DLD1 (cell line): ENCODE measurements around the gene SLC25A4.

Experiments
- in situ Hi-C: cut with HindIII; loops from 2 replicates; pipeline ENCODE4 v1.10.0; 2017; ENCODE audit warnings: low sequenced_read_pairs

SLC25A4 gene

GRCh38 chr4:185119927-185120630 is 23.0 kb upstream of the SLC25A4 start:
- in situ Hi-C loops: no loop called here

GRCh38 chr4:185120631-185120946 is 22.5 kb upstream of the SLC25A4 start:
- in situ Hi-C loops: no loop called here

GRCh38 chr4:185122681-185123345 is 20.3 kb upstream of the SLC25A4 start:
- in situ Hi-C loops: no loop called here

- in situ Hi-C loops: no loop called here
Measured at GRCh38 chr4:185124006-185124405, 19.1 kb upstream of the SLC25A4 start.

GRCh38 chr4:185127021-185127925 is 15.8 kb upstream of the SLC25A4 start:
- in situ Hi-C loops: no loop called here

- in situ Hi-C loops: no loop called here
Measured at GRCh38 chr4:185128272-185129119, 14.6 kb upstream of the SLC25A4 start.

GRCh38 chr4:185134307-185134869 is 8.7 kb upstream of the SLC25A4 start:
- in situ Hi-C loops: no loop called here

GRCh38 chr4:185137233-185137925 is 5.7 kb upstream of the SLC25A4 start:
- in situ Hi-C loops: no loop called here

- in situ Hi-C loops: no loop called here
Measured at GRCh38 chr4:185138161-185138560, 4.9 kb upstream of the SLC25A4 start.

- in situ Hi-C loops: no loop called here
Measured at GRCh38 chr4:185139736-185140135, 3.3 kb upstream of the SLC25A4 start.

- in situ Hi-C loops: no loop called here
Measured at GRCh38 chr4:185141777-185142176, 1.3 kb upstream of the SLC25A4 start.

GRCh38 chr4:185142564-185142911 is 528 bp upstream of the SLC25A4 start:
- in situ Hi-C loops: no loop called here

GRCh38 chr4:185143601-185143969 is 519 bp downstream of the SLC25A4 start:
- in situ Hi-C loops: no loop called here

- in situ Hi-C loops: no loop called here
Measured at GRCh38 chr4:185144601-185145240, 1.7 kb downstream of the SLC25A4 start.

- in situ Hi-C loops: no loop called here
Measured at GRCh38 chr4:185145572-185145971, 2.5 kb downstream of the SLC25A4 start.

GRCh38 chr4:185149392-185149791 is 6.3 kb downstream of the SLC25A4 start:
- in situ Hi-C loops: no loop called here

GRCh38 chr4:185151296-185151695 is 8.2 kb downstream of the SLC25A4 start:
- in situ Hi-C loops: no loop called here

GRCh38 chr4:185165605-185166063 is 22.6 kb downstream of the SLC25A4 start:
- in situ Hi-C loops: no loop called here

GRCh38 chr4:185167234-185167633 is 24.2 kb downstream of the SLC25A4 start:
- in situ Hi-C loops: no loop called here
